ENCODE results near the gene TYW1B. TPM values are rescaled to one million over a fixed set of nuclear protein-coding genes. Genes with fewer than 3 reads are reported as not detected.

Gene TYW1B
- total RNA-seq, 1 experiment from 2014 or later = 2.6 TPM

GRCh38 chr7:72540106-72540611 is 287.8 kb downstream of the TYW1B start:
- TF ChIP-seq CTCF (conservative IDR thresholded peaks at IDR 0.05; ENCODE audit: low read depth, low read length) = no peak
- TF ChIP-seq EZH2 (IDR thresholded peaks at IDR 0.05; ENCODE audit: borderline replicate concordance, low read depth, low read length, poor library complexity, severe bottlenecking) = no peak
- no peaks in the 10 kb centered on the region for H3K9me3 ChIP-seq (ENCODE audit: low read depth, low read length, poor library complexity, severe bottlenecking)
- BruUV-seq (replicated peaks) = no TSS peak
- DNase-seq (ENCODE audit: low spot score) = no peak
- POLR2A ChIA-PET (ENCODE audit: low non-redundant PET) = no interaction called here
- CTCF ChIA-PET = no interaction called here
- H3K27ac ChIP-seq (ENCODE audit: low read depth, low read length, poor library complexity, severe bottlenecking) = no peak overlapping the region
- H3K36me3 ChIP-seq (ENCODE audit: insufficient read depth, low read length, poor library complexity, severe bottlenecking) = no peaks in the 10 kb centered on the region
- H3K4me1 ChIP-seq (ENCODE audit: insufficient read depth, low read length, poor library complexity, severe bottlenecking) = no peaks in the 10 kb centered on the region
- intact Hi-C loops (cut with micrococcal nuclease; ENCODE audit: unreplicated experiment) = no loop called here
- no peak overlapping the region for H3K4me3 ChIP-seq (ENCODE audit: low read depth, low read length, poor library complexity, severe bottlenecking)
- no peaks in the 10 kb centered on the region for H3K27me3 ChIP-seq (replicated peaks; ENCODE audit: insufficient read depth, low read depth, low read length, poor library complexity)

- Histone ChIP-seq H3K4me1 (ENCODE audit: insufficient read depth, low read length, poor library complexity, severe bottlenecking) (no peaks in the 10 kb centered on the region), H3K4me3 (ENCODE audit: low read depth, low read length, poor library complexity, severe bottlenecking) (no peak overlapping the region), H3K27me3 (replicated peaks; ENCODE audit: insufficient read depth, low read depth, low read length, poor library complexity) (no peaks in the 10 kb centered on the region), H3K36me3 (ENCODE audit: insufficient read depth, low read length, poor library complexity, severe bottlenecking) (no peaks in the 10 kb centered on the region), H3K27ac (ENCODE audit: low read depth, low read length, poor library complexity, severe bottlenecking) (no peak overlapping the region), H3K9me3 (ENCODE audit: low read depth, low read length, poor library complexity, severe bottlenecking) (no peaks in the 10 kb centered on the region)
- intact Hi-C loops (cut with micrococcal nuclease; ENCODE audit: unreplicated experiment) = no loop called here
- no TSS peak for BruUV-seq (replicated peaks)
- ChIA-PET POLR2A (ENCODE audit: low non-redundant PET) (no interaction called here), CTCF (no interaction called here)
- no peak for TF ChIP-seq EZH2 (IDR thresholded peaks at IDR 0.05; ENCODE audit: borderline replicate concordance, low read depth, low read length, poor library complexity, severe bottlenecking)
- TF ChIP-seq CTCF (conservative IDR thresholded peaks at IDR 0.05; ENCODE audit: low read depth, low read length) = no peak
- no peak for DNase-seq (ENCODE audit: low spot score)
Measured at GRCh38 chr7:72539702-72540101, 288.3 kb downstream of the TYW1B start.

- CTCF ChIA-PET = no interaction called here
- no TSS peak for BruUV-seq (replicated peaks)
- H3K9me3 ChIP-seq (ENCODE audit: low read depth, low read length, poor library complexity, severe bottlenecking) = no peaks in the 10 kb centered on the region
- H3K27me3 ChIP-seq (replicated peaks; ENCODE audit: insufficient read depth, low read depth, low read length, poor library complexity) = no peaks in the 10 kb centered on the region
- no peak for DNase-seq (ENCODE audit: low spot score)
- no peak overlapping the region for H3K27ac ChIP-seq (ENCODE audit: low read depth, low read length, poor library complexity, severe bottlenecking)
- H3K4me1 ChIP-seq (ENCODE audit: insufficient read depth, low read length, poor library complexity, severe bottlenecking) = no peaks in the 10 kb centered on the region
- no peaks in the 10 kb centered on the region for H3K36me3 ChIP-seq (ENCODE audit: insufficient read depth, low read length, poor library complexity, severe bottlenecking)
- TF ChIP-seq CTCF (conservative IDR thresholded peaks at IDR 0.05; ENCODE audit: low read depth, low read length) = no peak
- no peak for TF ChIP-seq EZH2 (IDR thresholded peaks at IDR 0.05; ENCODE audit: borderline replicate concordance, low read depth, low read length, poor library complexity, severe bottlenecking)
- H3K4me3 ChIP-seq (ENCODE audit: low read depth, low read length, poor library complexity, severe bottlenecking) = no peak overlapping the region
- intact Hi-C loops (cut with micrococcal nuclease; ENCODE audit: unreplicated experiment) = no loop called here
- POLR2A ChIA-PET (ENCODE audit: low non-redundant PET) = no interaction called here
Measured at GRCh38 chr7:72538856-72539255, 289.1 kb downstream of the TYW1B start.
